Measurements from ENCODE around the gene GJA9.
"Not testable (repeated sequence)": the region's sequence is repeated elsewhere in the genome, so short reads cannot be mapped to it uniquely, and the experiment has no call there.

Gene GJA9

DNA sequence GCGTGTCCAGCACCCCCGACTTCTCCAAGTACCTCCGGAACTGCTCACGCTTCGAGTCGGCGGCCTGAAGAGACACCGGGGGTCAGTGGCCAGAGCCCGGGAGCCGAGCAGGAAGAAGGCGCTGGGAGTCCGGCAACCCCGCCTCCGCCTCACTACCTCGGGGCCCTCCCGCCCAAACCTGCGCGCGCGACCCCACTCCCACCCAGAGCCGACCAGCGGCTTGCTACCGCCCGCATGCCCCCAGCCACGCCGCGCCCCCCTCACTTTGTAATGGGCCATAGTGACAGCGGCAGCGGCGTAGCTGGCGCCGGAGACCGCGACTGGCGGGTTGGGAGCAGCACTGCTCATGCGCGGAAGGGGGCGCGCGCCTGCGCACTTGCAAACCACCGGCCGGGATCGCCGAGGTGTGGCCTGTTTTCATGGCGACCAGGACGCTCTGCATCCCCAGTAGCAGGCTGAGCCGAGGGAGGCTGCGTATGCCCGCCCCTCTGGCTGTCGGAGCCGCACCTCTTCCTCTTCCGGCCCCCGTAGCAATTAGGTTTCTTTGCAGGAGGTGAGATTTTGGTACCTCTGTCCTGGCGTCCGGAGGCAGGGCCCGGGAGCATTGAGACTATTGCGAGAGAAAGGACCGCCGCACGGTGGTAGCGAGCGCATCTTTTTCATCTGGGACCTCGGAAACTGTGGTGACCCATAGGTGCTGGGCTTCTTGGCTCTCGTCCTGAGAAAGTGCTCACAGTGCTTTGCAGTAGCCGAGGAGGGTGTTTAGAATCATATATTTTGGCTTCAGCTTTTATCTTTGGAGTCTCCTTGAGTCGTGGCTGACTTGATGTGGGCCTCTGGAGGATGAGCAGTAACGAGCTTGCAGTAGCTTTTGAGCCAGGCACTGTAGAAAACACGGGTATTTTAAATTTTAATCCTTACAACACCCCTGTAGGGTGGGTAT lies 8.1 kb downstream of the GJA9 start, which contains the start of gene MYCBP:
Gene MYCBP, minus strand, starts transcription at position 322 of the 943 bp plus-strand sequence. Its CDS starts 43 bp downstream, at position 279.
- DNase-seq, result peak; percentile 94

DNA sequence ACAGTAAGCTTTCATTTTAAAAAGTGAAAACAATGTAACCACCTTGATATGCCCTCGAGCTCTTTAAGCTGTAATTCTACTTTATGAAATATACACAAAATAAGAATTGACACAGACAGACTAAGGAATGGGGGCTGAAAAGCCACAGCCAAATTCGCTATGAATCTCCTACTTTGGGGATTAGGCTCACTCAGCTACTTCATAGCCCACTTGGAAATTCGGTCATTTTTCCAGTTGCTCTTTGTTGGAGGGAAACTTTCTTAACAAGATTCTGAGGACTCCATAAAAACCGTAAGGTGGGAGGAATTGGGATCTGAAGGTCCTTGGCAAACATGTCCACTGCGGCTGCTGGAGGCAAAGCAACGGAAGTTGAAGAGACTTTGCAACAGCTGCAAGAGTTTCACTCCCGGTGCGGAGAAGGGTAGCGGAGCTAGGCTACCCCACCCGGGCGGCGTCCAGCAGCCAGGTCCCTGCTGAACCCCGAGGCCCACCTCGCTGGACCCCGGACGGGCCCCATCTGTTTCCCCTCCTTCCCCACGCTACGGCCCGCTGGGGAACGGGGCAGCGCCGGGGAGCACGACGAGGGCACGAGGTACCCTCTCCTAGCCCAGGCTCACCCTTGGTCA lies 8.9 kb downstream of the GJA9 start:
- DNase-seq, result no peak

GRCh38 chr1:38870996-38871395 lies 10.4 kb downstream of the GJA9 start:
- DNase-seq, result no peak

DNA sequence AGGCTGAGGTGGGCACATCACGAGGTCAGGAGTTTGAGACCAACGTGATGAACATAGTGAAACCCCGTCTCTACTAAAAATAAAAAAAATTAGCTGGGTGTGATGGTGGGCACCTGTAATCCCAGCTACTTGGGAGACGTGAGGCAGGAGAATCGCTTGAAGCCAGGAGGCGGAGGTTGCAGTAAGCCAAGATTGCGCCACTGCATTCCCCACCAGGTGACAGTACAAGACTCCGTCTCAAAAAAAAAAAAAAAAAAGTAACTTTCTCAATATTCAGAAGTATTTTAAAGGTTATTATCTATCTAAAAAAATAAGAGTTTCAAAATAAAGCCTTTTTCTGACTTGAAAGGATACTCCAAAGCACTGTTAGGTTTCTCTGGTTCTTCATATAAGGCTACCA lies 14.2 kb downstream of the GJA9 start:
- no peak for DNase-seq

DNA sequence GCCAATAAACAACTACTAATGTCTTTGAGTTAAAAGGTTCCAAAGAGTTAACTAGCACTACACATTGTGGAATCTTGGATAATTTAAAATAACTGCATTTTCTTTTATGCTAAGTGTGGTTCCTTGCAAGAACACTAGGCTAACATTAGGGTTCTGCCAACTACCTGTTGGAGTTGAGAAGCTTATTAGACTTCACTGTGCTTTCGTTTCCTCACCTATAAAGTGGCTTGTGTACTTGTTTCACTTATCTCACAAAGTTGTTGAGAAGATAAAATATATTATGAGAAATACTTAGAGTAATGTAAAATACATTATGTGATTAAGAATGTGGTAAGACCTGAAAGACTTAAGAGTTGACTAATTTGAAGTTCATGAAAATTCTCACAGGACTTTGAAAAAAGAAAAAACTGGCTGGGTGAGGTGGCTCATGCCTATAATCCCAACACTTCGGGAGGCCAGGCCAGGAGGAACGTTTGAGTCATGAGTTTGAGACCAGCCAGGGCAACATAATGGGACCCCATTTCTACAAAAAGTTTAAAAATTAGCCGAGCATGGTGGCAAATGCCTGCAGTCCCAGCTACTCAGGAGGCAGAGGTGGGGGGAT lies 16.2 kb downstream of the GJA9 start:
- no peak for DNase-seq

GRCh38 chr1:38860454-38860795 lies 21.0 kb downstream of the GJA9 start:
- no peak for DNase-seq

DNA sequence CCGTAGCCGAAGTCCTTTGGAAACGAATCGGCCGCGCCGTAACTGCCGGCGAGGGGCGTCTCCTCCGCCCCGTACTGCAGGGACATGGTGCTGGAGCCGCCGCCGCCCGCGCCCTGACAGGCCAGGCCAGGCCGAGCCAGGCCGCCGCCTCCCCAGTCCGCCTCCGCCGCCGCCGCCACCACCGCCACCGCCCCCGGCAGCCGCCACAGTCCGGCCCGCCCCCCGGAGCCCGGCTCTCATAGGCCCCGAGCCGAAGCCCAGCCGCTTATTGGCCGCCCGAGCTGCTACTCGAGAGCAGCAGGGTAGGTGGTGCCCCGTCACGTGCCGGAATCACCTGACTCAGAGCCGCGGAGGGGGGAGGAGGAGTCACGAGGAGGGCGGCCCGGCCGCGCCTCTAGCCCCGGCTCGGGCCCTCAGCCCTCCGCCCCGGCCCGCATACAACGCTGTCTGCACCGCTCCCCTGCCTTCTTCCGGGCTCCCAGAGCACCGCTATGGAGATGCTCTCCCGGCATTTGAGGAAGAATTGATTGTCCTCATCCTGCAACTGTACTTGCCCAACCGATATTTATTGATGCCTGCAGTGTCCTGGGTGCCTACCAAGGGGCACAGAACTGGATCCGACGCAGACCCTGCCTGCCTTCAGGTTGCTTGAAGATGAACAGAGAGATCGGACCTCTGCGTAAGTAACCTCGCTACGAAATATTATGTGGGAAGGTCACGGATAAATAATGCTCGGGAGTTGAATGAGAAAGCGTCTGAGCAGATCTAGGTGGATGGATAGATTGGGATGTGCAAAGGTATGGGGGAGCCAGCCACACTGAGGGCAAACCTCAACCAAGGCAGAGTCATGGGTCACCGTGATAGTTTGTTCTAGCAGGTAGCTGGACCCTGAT lies 21.6 kb downstream of the GJA9 start, which contains the start of gene RRAGC:
Gene RRAGC, minus strand, starts transcription at position 212 of the 893 bp plus-strand sequence. Its CDS starts 126 bp downstream, at position 86.
- DNase-seq, result peak; percentile 97

DNA sequence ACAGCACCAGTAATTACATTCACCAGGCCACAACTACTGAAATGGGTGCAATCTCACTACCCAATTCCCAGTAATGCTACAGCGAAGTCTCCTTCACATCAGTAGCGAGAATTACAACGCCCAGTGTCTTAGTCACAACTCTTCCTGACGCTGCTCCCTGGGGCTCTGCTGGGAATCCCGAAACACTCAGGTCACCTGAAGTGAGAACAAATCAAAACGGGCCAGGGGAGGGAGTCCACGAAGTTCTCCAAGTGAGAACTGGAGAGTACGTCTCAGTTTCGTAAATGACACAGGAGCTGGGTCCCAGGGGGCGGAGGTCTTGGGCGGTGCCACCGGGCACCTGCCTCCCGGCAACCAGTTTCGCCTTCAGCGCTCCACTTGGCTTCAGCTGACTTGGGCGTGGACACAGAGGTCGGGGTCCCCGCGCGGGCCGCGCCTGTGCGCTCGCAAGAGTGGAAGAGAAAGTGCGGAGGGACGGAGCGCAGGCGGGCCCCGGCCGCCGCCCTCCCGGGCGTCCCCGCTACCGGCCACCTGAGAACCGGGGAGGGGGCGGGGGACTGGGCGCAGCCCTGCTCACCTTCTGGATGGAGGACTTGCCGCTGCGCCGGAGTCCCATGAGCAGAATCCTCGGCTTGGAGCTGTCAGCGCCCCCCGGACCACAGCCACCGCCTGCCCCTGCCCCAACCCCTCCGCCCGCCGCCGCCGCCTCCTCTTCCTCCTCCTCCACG lies 22.4 kb downstream of the GJA9 start:
- peak; percentile 19 for DNase-seq

DNA sequence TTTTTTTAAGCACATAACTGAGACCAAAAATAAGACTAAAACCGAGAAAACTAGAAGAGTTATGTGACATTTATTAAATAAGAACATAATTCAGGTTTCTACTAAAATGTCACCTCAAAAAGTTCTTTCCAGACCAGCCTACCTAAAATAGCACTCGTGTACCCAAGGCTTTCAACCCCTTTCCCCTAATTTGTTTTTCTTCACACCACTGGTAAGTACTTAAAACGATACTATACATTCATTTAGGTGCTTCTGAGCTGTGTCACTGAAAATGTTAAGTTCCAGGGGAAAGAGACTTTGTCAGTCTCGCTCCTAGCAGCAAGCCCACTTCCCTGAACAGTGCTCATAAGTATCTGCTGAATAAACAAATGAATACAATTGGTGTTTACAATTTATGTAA lies 28.6 kb downstream of the GJA9 start:
- no peak for DNase-seq

DNA sequence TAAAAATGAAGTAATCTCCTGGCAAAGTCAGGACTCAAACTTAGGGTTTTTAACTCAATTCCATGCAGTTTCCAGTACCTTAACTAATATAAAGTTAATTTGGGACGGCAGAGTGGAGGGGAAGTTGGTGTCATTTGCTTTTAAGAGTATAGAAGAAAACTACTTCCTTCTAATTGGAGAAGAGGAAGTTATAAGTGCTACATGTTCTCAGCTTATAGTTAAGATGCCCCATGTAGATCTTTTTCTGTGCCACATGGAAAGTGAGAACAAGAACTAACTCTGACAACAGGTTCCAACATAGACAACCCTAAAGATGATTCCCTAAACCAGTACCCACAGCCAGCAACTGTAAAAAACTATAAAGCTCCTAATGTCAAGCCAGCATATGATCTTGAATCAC lies 33.3 kb downstream of the GJA9 start:
- DNase-seq, result no peak

DNA sequence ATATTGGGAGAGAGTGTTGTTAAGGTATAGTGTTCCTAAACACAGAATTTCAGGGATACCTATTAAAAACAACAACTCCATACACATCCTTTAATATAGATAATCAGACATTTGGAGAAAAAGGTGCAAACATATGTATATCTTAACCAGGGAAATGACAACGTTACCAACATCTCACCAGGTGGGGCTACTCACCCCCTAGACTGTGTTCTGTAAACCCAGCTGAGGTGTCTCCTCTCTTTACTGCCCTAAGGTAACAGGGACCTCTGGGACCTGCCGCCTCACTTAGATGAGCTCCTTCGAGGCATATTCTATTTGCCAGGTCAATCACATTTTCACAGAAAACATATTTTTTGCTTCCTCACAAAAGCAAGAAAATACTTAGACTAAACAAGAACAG lies 35.2 kb downstream of the GJA9 start:
- DNase-seq, result no peak

GRCh38 chr1:38845088-38845487 lies 36.3 kb downstream of the GJA9 start:
- DNase-seq, result not testable (repeated sequence)

GRCh38 chr1:38840281-38840680 lies 41.1 kb downstream of the GJA9 start:
- DNase-seq, result no peak

- no peak for DNase-seq
These were observed 42.0 kb downstream of the GJA9 start for GRCh38 chr1:38839363-38839762.

- not testable (repeated sequence) for DNase-seq
These were observed 45.1 kb downstream of the GJA9 start for GRCh38 chr1:38836316-38836715.

- peak; percentile 77 for DNase-seq
These were observed 46.2 kb downstream of the GJA9 start for GRCh38 chr1:38834937-38835827.

- DNase-seq, result no peak
These were observed 47.1 kb downstream of the GJA9 start for GRCh38 chr1:38834221-38834782.

DNA sequence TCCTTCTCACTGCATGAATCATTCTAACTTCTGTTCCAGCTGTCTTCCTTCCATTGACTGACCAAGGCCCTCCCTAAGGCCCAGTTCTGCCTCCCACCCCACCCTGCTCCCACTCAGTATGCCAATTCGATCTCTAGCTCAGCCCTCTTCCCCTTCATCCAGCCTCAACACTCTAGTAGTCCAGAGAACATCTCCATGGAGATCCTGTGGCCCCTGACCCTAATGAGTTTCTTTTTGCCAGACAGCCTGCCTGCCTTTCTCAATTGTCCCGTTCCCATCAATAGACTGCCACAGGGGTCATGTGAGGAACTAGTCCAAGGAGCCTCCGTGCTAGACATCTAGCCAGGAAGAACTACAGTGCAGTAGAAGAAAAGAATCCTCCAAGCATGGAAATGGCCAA lies 48.2 kb downstream of the GJA9 start:
- no peak for DNase-seq

DNA sequence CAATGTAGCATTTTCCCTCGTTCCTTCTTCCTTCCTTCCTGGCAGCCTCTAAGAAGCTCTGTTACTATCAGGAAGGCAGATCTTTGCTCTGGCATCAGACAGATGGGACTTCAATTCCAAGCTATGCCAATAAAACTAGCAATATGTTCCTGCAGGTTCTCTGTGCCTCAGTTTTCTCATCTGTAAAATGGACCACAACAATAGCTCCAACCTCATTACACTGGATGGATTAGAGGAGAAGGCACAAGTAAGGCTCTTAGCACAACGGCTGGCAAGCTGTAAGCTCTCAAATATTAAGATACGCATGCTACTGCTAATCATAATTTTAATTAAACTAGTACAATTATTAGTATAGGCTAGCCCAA lies 49.0 kb downstream of the GJA9 start:
- DNase-seq, result no peak

DNA sequence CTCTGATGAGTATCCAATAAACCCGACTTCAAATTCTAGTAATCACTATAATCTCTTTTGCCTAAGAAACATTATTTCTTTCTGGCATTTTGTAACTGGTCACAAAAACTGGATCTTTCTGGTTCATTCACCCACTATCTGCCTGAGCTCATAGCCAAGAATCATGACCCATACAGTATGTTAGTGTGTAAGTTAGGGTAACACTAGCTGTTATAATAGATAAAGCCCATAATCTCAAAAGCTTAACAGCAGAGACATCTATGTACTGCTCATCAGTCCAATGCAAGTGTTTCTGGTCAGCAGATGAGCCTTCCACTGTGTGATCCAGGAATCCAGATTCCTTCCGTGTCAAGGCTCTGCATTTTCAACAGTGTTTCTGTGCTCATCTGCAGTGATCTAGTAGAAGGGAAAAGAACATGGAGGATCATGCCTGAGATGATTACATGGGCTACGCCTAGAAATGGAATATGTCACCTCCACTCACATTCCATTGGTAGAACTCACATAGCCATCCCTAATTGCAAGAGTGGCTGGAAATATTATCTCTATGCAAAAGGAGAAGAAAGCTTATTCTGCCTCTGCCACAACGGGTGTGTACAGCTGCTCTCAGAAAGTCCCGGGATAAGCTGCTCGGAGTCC lies 49.5 kb downstream of the GJA9 start:
- no peak for DNase-seq
